ENCODE results near the gene DLL3.

DLL3 gene

DNA sequence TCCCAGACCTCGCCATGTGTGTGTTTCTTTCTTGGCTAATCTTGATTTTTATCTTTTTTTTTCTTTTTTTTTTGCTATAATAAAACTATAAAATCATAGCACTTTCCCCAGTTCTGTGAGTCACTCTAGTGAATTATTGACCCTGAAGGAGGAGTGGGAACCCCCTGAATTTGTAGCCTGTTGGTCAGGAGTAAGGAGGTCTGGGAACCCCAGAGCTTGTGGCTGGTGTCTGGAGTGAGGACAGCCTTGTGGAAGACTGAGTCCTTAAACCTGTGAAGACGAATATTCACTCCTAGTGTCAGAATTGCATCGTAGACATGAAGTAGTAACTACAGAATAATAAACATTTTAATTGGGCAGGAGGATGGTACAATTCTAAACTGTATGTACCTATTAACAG is 26.5 kb downstream of the DLL3 start:
- TF ChIP-seq, protein P1, sequence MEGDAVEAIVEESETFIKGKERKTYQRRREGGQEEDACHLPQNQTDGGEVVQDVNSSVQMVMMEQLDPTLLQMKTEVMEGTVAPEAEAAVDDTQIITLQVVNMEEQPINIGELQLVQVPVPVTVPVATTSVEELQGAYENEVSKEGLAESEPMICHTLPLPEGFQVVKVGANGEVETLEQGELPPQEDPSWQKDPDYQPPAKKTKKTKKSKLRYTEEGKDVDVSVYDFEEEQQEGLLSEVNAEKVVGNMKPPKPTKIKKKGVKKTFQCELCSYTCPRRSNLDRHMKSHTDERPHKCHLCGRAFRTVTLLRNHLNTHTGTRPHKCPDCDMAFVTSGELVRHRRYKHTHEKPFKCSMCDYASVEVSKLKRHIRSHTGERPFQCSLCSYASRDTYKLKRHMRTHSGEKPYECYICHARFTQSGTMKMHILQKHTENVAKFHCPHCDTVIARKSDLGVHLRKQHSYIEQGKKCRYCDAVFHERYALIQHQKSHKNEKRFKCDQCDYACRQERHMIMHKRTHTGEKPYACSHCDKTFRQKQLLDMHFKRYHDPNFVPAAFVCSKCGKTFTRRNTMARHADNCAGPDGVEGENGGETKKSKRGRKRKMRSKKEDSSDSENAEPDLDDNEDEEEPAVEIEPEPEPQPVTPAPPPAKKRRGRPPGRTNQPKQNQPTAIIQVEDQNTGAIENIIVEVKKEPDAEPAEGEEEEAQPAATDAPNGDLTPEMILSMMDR (IDR thresholded peaks at IDR 0.05; ENCODE audit: low read depth, low read length) = no peak
- H3K4me3 ChIP-seq (ENCODE audit: low read depth, low read length) = no peak overlapping the region

DNA sequence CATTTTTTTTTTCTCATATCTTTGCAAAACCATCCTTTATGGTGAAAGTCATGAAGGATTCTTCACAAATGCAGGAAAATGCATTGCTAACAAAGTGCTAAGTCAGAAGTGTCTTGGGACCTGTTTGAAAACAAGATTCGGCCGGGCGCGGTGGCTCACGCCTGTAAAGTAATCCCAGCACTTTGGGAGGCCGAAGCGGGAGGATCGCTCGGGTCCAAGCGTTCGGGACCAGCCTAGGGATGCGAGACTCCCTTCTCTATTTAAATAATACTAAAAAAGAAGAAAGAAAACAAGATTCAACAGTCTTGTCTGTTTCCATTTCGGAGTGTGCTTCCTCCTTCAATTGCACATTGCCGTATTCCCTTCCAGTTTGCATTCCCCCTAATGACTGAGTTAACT is 33.1 kb downstream of the DLL3 start:
- H3K4me3 ChIP-seq (ENCODE audit: low read depth, low read length) = peak overlapping the region; percentile 83
- TF ChIP-seq, protein P1 (IDR thresholded peaks at IDR 0.05; ENCODE audit: low read depth, low read length) = no peak

DNA sequence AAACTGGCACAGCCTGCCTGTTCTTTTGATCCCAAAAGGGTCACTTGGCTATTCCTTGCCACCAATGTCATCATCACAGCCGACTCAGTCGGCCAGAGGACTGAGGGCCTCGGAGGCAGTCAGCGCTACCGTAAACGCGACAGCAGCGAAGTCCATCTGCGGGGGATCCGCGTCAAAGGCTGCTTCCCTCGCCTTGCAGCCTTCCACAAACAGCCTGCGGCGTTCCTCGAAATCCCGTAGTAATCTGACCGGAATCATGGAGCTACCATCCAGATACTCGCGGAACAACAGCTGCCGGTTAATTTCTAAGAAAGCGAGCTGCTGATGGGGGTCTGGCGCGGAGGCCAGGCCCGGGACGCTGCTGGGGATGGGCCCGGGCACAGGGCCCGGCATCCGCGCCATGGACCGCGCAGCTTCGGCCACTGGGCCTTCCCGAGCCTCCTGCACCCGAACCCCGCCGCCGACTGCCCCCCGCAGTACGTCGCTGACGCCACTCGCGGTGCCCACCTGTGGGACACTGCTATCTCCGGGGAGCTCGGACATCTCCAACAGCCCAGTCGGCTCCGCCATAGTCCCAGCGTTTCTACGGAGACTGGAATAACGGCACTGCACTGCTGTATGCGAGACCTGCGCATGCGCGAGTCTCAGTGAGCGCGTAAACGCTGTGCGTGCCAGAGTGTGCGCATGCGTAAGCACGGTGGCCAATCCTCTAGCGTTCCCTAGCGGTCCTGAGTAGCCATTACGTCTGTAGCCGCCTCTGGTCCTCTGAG is 33.7 kb downstream of the DLL3 start, which contains the start of gene EID2B:
EID2B (minus strand) TSS at position 620 of the 770 bp plus-strand sequence; CDS start at position 570, 50 bp downstream.
- TF ChIP-seq, protein P1 (IDR thresholded peaks at IDR 0.05; ENCODE audit: low read depth, low read length) = peak; percentile 99
- peak within 1 kb of the TSS; percentile 83 for H3K4me3 ChIP-seq (ENCODE audit: low read depth, low read length)

DNA sequence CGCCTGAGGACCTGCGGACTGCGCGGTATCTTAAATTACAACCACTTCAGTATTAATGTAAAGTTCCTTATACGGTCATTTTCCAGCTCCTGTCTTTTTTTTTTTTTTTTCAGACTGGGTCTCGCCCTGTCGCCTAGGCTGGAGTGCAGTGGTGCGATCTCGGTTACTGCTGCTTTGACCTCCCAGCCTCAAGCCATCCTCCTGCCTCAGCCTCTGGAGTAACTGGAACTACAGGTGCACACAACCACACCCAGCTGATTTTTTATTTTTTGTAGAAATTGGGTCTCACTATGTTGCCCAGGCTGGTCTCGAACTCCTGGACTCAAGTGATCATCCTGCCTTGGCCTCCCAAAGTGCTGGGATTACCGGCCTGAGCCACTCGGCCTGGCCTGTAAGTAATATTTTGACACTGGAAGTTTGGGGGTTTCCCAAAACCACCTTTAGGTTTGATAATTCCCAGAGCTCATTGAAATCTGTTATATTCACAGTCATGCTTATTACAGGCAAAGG is 34.3 kb downstream of the DLL3 start:
- TF ChIP-seq, protein P1 (IDR thresholded peaks at IDR 0.05; ENCODE audit: low read depth, low read length) = no peak
- H3K4me3 ChIP-seq (ENCODE audit: low read depth, low read length) = no peak overlapping the region

DNA sequence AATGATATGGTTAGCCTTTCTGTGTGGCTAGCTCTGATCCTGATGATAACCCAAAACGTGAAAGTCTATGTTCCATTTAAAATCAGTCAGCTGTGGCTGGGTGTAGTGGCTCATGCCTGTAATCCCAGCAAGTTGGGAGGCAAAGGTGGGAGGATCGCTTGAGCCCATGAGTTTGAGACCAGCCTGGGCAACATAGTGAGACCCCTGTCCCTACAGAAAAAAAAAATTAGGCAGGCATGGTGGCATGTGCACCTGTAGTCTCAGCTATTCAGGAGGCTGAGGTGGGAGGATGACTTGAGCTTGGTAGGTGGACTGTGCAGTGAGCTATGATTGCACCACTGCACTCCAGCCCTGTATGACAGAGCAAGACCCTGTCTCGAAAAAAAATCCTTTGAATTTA is 35.0 kb downstream of the DLL3 start:
- TF ChIP-seq, protein P1 (IDR thresholded peaks at IDR 0.05; ENCODE audit: low read depth, low read length) = no peak
- no peak overlapping the region for H3K4me3 ChIP-seq (ENCODE audit: low read depth, low read length)

DNA sequence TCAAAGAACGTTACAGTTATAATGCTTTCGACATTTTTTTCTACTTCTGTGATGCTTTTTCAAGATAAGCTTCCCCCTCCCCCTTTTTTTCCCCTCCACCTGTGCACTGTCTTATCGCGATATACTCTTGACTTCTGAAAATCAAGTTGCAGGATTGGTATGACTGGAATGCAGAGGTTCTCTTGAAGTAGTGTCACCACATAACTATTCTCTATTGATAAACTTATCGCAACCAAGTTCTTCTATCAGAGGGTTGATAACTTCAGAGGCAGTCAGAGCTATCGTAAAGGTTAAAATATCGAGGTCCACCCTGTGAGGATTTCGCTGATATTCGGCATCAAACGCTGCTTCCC is 40.4 kb downstream of the DLL3 start:
- H3K4me3 ChIP-seq (ENCODE audit: low read depth, low read length) = peak overlapping the region; percentile 89

More for the DNA sequence above, 40.4 kb downstream of the DLL3 start:
- TF ChIP-seq, protein P1 (IDR thresholded peaks at IDR 0.05; ENCODE audit: low read depth, low read length) = no peak
